HCT116 (cell line): ENCODE measurements around the gene CD96.

Source experiments
- MAX ChIP-seq: IDR thresholded peaks from 2 replicates; pipeline ENCODE4 v1.6.1; 2012
- POLR2A ChIP-seq: IDR thresholded peaks from 2 replicates; pipeline ENCODE4 v1.7.0; 2011; ENCODE audit warnings: borderline replicate concordance; ENCODE audit not compliant: insufficient read depth, insufficient read length; ENCODE audit errors: extremely low read depth
- ZNF274 ChIP-seq: fragments of 200-500 bp; sonication (Bioruptor generic); IDR thresholded peaks from 2 replicates; pipeline ENCODE4 v1.6.1; 2014; ENCODE audit warnings: mild to moderate bottlenecking, low read depth, low read length, inconsistent platforms
- TF ChIP-seq, protein P1 (sequence below), 3 experiments: fragments of 200-600 bp in 1 of 3; sonication (generic) in 1 of 3; IDR thresholded peaks in 2 of 3; conservative IDR thresholded peaks in 1 of 3; 2 replicates each; pipeline ENCODE4 v1.5.1; 2012 to 2017; ENCODE audit warnings: low read depth in 2 of 3, low read length in 2 of 3, antibody characterized with exemption in 1 of 3, borderline replicate concordance in 1 of 3, control low read depth in 1 of 3, mild to moderate bottlenecking in 1 of 3, mixed read lengths in 1 of 3, mixed run types in 1 of 3, moderate library complexity in 1 of 3; ENCODE audit not compliant: insufficient read depth in 1 of 3
- TF ChIP-seq, protein P2 (sequence below): IDR thresholded peaks from 2 replicates; pipeline ENCODE4 v1.6.1; 2012

GRCh38 chr3:111545349-111545748 is 3.4 kb downstream of the CD96 start:
- TF ChIP-seq, protein P1, sequence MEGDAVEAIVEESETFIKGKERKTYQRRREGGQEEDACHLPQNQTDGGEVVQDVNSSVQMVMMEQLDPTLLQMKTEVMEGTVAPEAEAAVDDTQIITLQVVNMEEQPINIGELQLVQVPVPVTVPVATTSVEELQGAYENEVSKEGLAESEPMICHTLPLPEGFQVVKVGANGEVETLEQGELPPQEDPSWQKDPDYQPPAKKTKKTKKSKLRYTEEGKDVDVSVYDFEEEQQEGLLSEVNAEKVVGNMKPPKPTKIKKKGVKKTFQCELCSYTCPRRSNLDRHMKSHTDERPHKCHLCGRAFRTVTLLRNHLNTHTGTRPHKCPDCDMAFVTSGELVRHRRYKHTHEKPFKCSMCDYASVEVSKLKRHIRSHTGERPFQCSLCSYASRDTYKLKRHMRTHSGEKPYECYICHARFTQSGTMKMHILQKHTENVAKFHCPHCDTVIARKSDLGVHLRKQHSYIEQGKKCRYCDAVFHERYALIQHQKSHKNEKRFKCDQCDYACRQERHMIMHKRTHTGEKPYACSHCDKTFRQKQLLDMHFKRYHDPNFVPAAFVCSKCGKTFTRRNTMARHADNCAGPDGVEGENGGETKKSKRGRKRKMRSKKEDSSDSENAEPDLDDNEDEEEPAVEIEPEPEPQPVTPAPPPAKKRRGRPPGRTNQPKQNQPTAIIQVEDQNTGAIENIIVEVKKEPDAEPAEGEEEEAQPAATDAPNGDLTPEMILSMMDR (IDR thresholded peaks at IDR 0.05 in 2 of 3, conservative IDR thresholded peaks at IDR 0.05 in 1 of 3; ENCODE audit: borderline replicate concordance in 1 of 3, insufficient read depth in 1 of 3, low read depth in 2 of 3, low read length in 2 of 3), result no peak
- TF ChIP-seq ZNF274 (no peak), MAX (no peak), POLR2A (no peak)
- TF ChIP-seq, protein P2, sequence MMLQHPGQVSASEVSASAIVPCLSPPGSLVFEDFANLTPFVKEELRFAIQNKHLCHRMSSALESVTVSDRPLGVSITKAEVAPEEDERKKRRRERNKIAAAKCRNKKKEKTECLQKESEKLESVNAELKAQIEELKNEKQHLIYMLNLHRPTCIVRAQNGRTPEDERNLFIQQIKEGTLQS, result no peak
